Uterus (tissue), 4 donors: Measurements from ENCODE around the gene VCAM1. TPM values are rescaled to one million over a fixed set of nuclear protein-coding genes. Genes with fewer than 3 reads are reported as not detected.

Experiments
- DNase-seq, 2 donors: peaks; one replicate each; pipeline ENCODE4 v3.0.0-alpha.2; 2019 to 2020
- H3K27ac ChIP-seq, 2 donors: fragments of 200-600 bp; sonication (generic); 1 replicate in 1 of 2; 2 replicates in 1 of 2; pipeline ENCODE4 v1.5.1; 2016 to 2018
- H3K27me3 ChIP-seq, 2 donors: fragments of 200-600 bp; sonication (generic); one replicate each; pipeline ENCODE4 v1.5.1; 2018 to 2019; ENCODE audit warnings: control low read depth in 1 of 2
- H3K36me3 ChIP-seq, 2 donors: fragments of 200-600 bp; sonication (generic); one replicate each; pipeline ENCODE4 v1.5.1; 2019; ENCODE audit warnings: control low read depth in 1 of 2
- H3K4me1 ChIP-seq, 2 donors: fragments of 200-600 bp; sonication (generic); one replicate each; pipeline ENCODE4 v1.5.1; 2018 to 2019; ENCODE audit warnings: control low read depth in 1 of 2
- H3K4me3 ChIP-seq, 2 donors: fragments of 200-600 bp; sonication (generic); 1 replicate in 1 of 2; 2 replicates in 1 of 2; pipeline ENCODE4 v1.5.1; 2018 to 2019; ENCODE audit warnings: mild to moderate bottlenecking in 1 of 2
- H3K9me3 ChIP-seq, 2 donors: fragments of 200-600 bp; sonication (generic); one replicate each; pipeline ENCODE4 v1.5.1; 2019; ENCODE audit warnings: control low read depth in 1 of 2
- POLR2A ChIP-seq, 2 donors: fragments of 450-650 bp; IDR thresholded peaks; one replicate each; pipeline ENCODE4 v1.6.1; 2016; ENCODE audit warnings: antibody characterized with exemption in 2 of 2, mild to moderate bottlenecking in 1 of 2, moderate library complexity in 1 of 2
- intact Hi-C: fragments of 100-400 bp; cut with DNase I; formaldehyde crosslinking; loops from one replicate; pipeline ENCODE4 v1.15.1; 2023; ENCODE audit warnings: low total_unique reads
- total RNA-seq, 4 donors: library from RNA; depleted of rRNA in 3 of 4; stranded (reverse); fragments of >200 nt in 3 of 4; gene quantifications; one replicate each; pipeline versions ENCODE4 v1.1.0 to v1.2.4, GENCODE V29; 2014 to 2023
- TF ChIP-seq, protein P1 (sequence below), 4 experiments: fragments of 200-600 bp in 2 of 4; fragments of 450-650 bp in 2 of 4; sonication (generic) in 2 of 4; IDR thresholded peaks; one replicate each; pipeline ENCODE4 v1.5.1; 2016 to 2019; ENCODE audit warnings: antibody characterized with exemption in 4 of 4, mild to moderate bottlenecking in 2 of 4, moderate library complexity in 1 of 4
- donor health status: DM: yes; HTN: yes; CAD: no.

VCAM1 gene
- total RNA-seq, 4 donors from 2014 or later = 4.4 to 46.8 (median 9.7) TPM

DNA sequence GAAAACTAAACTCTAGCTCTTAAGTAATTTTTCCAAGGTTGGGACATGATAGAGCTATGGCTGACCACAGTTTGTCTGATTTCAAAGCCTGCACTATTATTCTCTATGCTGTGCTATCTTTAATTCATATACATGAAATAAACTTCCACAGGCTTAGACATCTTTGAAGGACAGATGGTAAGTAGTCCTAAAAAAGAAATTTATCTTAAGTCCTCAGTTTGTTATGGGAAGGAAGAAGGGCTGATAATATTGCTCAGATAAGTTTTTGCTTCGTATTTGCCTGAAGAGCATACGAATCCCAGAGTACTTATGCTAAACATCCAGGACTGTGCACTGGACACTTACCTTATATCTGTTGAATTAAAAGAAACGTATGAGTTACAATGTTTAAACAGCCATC, 39.6 kb downstream of the VCAM1 start:
- Histone ChIP-seq H3K27ac (no peak overlapping the region), H3K9me3 (no peaks in the 10 kb centered on the region), H3K27me3 (no peaks in the 10 kb centered on the region), H3K4me1 (no peaks in the 10 kb centered on the region), H3K36me3 (no peaks in the 10 kb centered on the region), H3K4me3 (no peak overlapping the region)
- intact Hi-C loops = no loop called here
- TF ChIP-seq, protein P1, sequence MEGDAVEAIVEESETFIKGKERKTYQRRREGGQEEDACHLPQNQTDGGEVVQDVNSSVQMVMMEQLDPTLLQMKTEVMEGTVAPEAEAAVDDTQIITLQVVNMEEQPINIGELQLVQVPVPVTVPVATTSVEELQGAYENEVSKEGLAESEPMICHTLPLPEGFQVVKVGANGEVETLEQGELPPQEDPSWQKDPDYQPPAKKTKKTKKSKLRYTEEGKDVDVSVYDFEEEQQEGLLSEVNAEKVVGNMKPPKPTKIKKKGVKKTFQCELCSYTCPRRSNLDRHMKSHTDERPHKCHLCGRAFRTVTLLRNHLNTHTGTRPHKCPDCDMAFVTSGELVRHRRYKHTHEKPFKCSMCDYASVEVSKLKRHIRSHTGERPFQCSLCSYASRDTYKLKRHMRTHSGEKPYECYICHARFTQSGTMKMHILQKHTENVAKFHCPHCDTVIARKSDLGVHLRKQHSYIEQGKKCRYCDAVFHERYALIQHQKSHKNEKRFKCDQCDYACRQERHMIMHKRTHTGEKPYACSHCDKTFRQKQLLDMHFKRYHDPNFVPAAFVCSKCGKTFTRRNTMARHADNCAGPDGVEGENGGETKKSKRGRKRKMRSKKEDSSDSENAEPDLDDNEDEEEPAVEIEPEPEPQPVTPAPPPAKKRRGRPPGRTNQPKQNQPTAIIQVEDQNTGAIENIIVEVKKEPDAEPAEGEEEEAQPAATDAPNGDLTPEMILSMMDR (IDR thresholded peaks at IDR 0.05) = no peak
- DNase-seq = no peak

DNA sequence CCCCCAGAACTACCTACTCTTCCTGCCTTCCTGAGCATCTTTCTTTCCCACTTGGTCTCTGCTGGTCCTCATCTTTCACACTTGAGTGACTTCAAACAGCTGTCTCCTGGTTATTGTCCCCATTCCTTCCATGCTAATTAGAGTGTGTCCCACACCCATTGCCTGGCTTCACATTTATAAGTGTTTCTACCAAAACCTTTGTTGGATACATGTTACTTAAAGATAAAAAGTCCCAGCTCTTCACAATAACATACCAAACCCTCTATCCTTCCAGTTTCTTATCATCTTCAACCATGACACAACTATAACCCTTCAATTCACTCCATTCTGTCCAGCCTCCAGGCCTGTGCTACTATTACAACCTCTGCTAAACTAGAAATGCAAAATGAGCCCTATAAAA, 41.0 kb downstream of the VCAM1 start:
- H3K27ac ChIP-seq = no peak overlapping the region
- no peaks in the 10 kb centered on the region for H3K27me3 ChIP-seq
- no peak for TF ChIP-seq POLR2A (IDR thresholded peaks at IDR 0.05)
- TF ChIP-seq, protein P1 (IDR thresholded peaks at IDR 0.05) = no peak
- DNase-seq = no peak
- intact Hi-C loops = no loop called here
- no peaks in the 10 kb centered on the region for H3K9me3 ChIP-seq
- no peaks in the 10 kb centered on the region for H3K36me3 ChIP-seq
- H3K4me3 ChIP-seq = no peak overlapping the region
- H3K4me1 ChIP-seq = no peaks in the 10 kb centered on the region

DNA sequence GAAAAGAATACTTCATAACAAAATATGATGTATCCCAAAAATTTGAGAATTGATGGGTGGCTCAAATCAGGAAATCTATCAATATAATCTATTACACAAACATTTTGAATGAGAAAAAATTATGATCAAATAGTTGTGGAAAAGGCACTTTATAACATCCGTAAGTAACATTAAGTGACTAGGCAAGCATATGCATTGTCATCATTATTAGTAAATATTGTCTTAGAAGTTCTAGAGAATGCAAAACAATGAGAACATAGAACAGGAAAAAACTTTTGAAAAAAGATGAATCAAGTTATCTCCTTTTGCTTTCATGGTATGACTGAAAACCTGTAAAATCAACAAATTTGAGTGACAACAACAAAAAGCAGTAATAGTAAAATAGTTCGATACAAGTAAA, 42.9 kb downstream of the VCAM1 start:
- DNase-seq = no peak
- Histone ChIP-seq H3K36me3 (no peaks in the 10 kb centered on the region), H3K9me3 (no peaks in the 10 kb centered on the region), H3K4me1 (no peaks in the 10 kb centered on the region), H3K27ac (no peak overlapping the region), H3K27me3 (no peaks in the 10 kb centered on the region), H3K4me3 (no peak overlapping the region)
- intact Hi-C loops = no loop called here
- TF ChIP-seq POLR2A (IDR thresholded peaks at IDR 0.05) = no peak
- TF ChIP-seq, protein P1 (IDR thresholded peaks at IDR 0.05) = no peak

DNA sequence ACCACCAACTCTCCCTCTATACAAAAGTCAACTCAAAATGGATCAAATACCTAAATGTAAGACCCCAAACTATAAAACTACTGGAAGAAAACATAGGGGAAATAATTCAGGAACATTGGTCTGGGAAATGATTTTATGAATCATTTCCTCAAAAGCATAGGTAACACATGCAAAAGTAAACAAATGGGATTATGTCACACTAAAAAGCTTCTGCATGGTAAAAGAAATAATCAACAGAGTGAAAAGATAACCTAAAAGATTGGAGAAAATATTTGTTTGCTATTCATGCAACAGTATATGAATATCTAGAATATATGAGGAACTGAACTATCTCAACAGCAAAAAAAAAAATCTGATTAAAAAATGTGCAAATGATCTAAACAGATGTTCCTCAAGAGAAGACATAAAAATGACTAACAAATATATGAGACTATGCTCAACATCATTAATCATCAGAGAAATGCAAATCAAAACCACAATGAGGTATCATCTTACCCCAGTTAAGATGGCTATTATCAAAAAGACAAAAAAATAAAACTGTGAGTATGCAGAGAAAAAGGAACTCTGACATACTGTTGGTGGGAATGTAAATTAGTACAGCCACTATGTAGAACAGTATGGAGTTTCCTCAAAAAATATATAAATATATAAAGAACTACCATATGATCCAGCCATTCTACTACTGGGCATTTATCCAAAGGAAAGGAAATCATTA, 47.8 kb downstream of the VCAM1 start:
- no peak for DNase-seq
- Histone ChIP-seq H3K4me1 (no peaks in the 10 kb centered on the region), H3K27me3 (no peaks in the 10 kb centered on the region), H3K27ac (no peak overlapping the region), H3K4me3 (no peak overlapping the region), H3K9me3 (no peaks in the 10 kb centered on the region), H3K36me3 (no peaks in the 10 kb centered on the region)
- TF ChIP-seq POLR2A (IDR thresholded peaks at IDR 0.05) = no peak
- TF ChIP-seq, protein P1 (IDR thresholded peaks at IDR 0.05) = no peak
- intact Hi-C loops = no loop called here

DNA sequence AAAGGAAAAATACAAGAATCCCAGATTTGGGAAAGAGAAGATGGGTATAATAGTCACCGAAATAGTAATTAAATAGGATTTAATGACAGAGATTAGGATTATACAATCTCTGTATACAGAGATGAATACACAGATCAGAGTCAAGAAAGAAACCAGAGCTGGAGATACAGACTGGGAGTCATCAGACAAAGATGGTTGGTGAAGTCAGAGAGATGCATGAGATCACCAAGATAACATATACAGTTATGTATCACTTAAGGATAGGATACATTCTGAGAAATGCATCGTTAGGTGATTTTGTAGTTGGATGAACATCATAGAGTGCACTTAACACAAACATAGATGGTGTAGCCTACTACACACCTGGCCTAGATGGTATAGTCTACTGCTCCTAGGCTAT, 49.8 kb downstream of the VCAM1 start:
- intact Hi-C loops = no loop called here
- Histone ChIP-seq H3K4me1 (no peaks in the 10 kb centered on the region), H3K36me3 (no peaks in the 10 kb centered on the region), H3K27me3 (no peaks in the 10 kb centered on the region), H3K27ac (no peak overlapping the region), H3K9me3 (no peaks in the 10 kb centered on the region), H3K4me3 (no peak overlapping the region)
- no peak for TF ChIP-seq POLR2A (IDR thresholded peaks at IDR 0.05)
- no peak for DNase-seq
